Measurements from ENCODE around the gene UBE3C.
"Not testable (repeated sequence)": the region's sequence is repeated elsewhere in the genome, so short reads cannot be mapped to it uniquely, and the experiment has no call there.

The UBE3C gene

GRCh38 chr7:157241631-157242030 lies 102.9 kb downstream of the UBE3C start:
- DNase-seq, result no peak

GRCh38 chr7:157244516-157245294 lies 106.0 kb downstream of the UBE3C start:
- no peak for DNase-seq

- DNase-seq, result no peak
Observed at GRCh38 chr7:157246052-157246451, 107.3 kb downstream of the UBE3C start.

- no peak for DNase-seq
Observed at GRCh38 chr7:157248659-157249058, 109.9 kb downstream of the UBE3C start.

- DNase-seq, result peak; percentile 39
Observed at GRCh38 chr7:157250605-157251228, 112.0 kb downstream of the UBE3C start.

- DNase-seq, result not testable (repeated sequence)
Observed at GRCh38 chr7:157251817-157252216, 113.1 kb downstream of the UBE3C start.

- DNase-seq, result peak; percentile 91
Observed at GRCh38 chr7:157253850-157254249, 115.1 kb downstream of the UBE3C start.

- not testable (repeated sequence) for DNase-seq
Observed at GRCh38 chr7:157254781-157255180, 116.1 kb downstream of the UBE3C start.

- no peak for DNase-seq
Observed at GRCh38 chr7:157255201-157255606, 116.5 kb downstream of the UBE3C start.

- no peak for DNase-seq
Observed at GRCh38 chr7:157263156-157263555, 124.4 kb downstream of the UBE3C start.

- DNase-seq, result no peak
Observed at GRCh38 chr7:157265051-157265450, 126.3 kb downstream of the UBE3C start.

GRCh38 chr7:157266272-157266671 lies 127.5 kb downstream of the UBE3C start:
- DNase-seq, result no peak

- DNase-seq, result no peak
Observed at GRCh38 chr7:157267516-157267915, 128.8 kb downstream of the UBE3C start.

- no peak for DNase-seq
Observed at GRCh38 chr7:157267956-157268355, 129.2 kb downstream of the UBE3C start.

- no peak for DNase-seq
Observed at GRCh38 chr7:157268540-157268939, 129.8 kb downstream of the UBE3C start.

- DNase-seq, result no peak
Observed at GRCh38 chr7:157269341-157270059, 130.8 kb downstream of the UBE3C start.

- no peak for DNase-seq
Observed at GRCh38 chr7:157270060-157270444, 131.3 kb downstream of the UBE3C start.

- no peak for DNase-seq
Observed at GRCh38 chr7:157271315-157271990, 132.7 kb downstream of the UBE3C start.

GRCh38 chr7:157271991-157272324 lies 133.2 kb downstream of the UBE3C start:
- peak; percentile 9 for DNase-seq

- DNase-seq, result no peak
Observed at GRCh38 chr7:157272351-157273207, 133.9 kb downstream of the UBE3C start.

- DNase-seq, result peak; percentile 52
Observed at GRCh38 chr7:157273208-157274093, 134.7 kb downstream of the UBE3C start.

Measured in NCI-H510A treated with DMSO at 0.1 percent for 48 hours (cell line).